Activated CD8-positive, alpha-beta memory T cell treated with anti-CD3 and anti-CD28 coated beads for 36 hours (primary cell): Measurements from ENCODE around the gene CCDC47. TPM values are rescaled to one million over a fixed set of nuclear protein-coding genes. Genes with fewer than 3 reads are reported as not detected.
"Not testable (repeated sequence)": the region's sequence is repeated elsewhere in the genome, so short reads cannot be mapped to it uniquely, and the experiment has no call there.

Source experiments
- CTCF ChIA-PET: fragments of 350-600 bp; sonication (Branson Sonifier 250); formaldehyde crosslinking; loops from one replicate; lab custom pipeline; 2021; ENCODE audit warnings: antibody characterized with exemption; lab: Charles Lee
- POLR2A ChIA-PET: fragments of 350-600 bp; sonication (Branson Sonifier 250); formaldehyde crosslinking; loops from one replicate; lab custom pipeline; 2021; ENCODE audit warnings: antibody characterized with exemption; lab: Charles Lee
- total RNA-seq, 2 experiments: library from RNA; stranded (reverse); gene quantifications; one replicate each; pipeline ENCODE4 v1.2.3, GENCODE V29; 2021

CCDC47 gene
- total RNA-seq, 2 experiments from 2014 or later: 98.4 to 98.9 TPM

DNA sequence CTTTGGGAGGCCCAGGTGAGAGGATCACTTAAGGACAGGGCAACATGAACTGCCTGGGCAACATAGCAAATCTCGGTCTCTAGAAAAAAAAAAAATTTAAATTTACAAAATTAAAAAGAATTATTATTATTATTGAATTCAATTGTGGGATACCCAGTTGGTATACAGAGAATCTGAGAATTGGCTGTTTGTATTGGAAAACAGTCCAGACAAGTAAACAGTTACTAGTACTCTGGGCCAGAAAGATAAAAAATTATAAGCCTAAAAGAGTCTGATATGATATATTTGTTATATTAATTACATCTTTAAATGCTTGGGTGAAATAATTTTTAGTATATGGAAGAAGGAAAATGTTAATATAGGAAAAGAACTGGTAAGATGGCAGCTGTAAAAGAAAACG lies 15.0 kb downstream of the CCDC47 start:
- ChIA-PET POLR2A (no interaction called here), CTCF (no interaction called here)

DNA sequence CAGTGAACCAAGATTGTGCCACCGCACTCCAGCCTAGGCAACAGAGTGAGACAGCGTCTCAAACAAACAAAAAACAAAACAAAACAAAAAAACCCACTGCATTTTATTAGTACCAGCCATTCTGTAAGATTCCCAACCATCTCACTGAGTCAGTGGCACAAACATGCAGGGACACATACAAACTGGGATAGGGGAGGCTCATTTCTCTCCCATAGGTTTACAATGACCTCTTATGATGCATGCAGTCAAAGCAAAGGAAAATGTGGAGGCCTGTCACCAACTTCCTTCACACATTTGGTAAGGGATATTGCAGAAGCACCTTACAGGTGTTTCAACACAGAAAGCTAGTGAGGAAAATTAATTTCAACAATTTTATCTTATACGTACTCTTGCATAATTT lies 19.4 kb downstream of the CCDC47 start:
- ChIA-PET CTCF (no interaction called here), POLR2A (interaction anchor here (1.0 kb wide), 1 partner anchor 50 kb away, joined by 3 read pairs; no protein-coding TSS in a partner anchor)

DNA sequence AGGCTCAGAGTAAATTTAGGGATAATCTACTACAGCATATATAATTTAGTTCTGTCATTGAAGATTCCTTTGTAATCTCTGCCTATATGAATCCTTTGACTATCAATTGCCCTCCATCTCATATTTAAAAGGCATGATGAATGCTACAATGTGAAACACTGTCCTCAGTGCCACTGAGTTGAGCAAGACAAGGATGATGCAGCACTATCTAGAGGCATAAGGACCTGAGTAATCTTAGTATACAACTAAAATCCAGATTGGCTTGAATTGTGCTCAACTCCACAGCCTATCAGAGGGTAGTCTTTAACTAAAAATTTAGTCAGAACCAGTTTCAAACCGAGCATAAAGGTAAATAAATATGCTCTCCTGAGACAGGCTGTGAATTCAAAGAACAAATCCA lies 20.2 kb downstream of the CCDC47 start:
- CTCF ChIA-PET: no interaction called here
- POLR2A ChIA-PET: interaction anchor here (1.1 kb wide), 1 partner anchor 13 kb away, joined by 4 read pairs; no protein-coding TSS in a partner anchor

DNA sequence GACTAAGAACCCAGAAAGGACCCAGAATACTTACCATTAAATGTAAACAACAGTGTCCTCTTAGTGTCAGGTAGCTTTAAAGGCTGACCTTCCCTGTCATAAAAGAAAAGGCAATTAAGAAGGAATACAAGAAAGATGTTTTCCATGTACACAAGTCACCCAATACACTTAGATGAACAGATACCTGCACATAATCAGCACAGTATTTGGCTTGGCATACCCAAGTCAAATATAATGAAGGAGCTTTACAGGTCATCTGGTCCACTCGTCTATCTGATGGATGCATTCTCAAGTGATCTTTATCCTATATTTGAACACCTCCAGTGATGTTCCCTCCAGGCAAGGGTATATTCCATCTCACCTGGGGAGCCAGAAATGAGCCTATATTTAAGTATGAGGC lies 20.7 kb downstream of the CCDC47 start:
- CTCF ChIA-PET: no interaction called here
- POLR2A ChIA-PET: interaction anchor here (0.6 to 1.1 kb wide), 2 partner anchors 13 to 89 kb away, joined by 4 to 10 read pairs; no protein-coding TSS in a partner anchor

DNA sequence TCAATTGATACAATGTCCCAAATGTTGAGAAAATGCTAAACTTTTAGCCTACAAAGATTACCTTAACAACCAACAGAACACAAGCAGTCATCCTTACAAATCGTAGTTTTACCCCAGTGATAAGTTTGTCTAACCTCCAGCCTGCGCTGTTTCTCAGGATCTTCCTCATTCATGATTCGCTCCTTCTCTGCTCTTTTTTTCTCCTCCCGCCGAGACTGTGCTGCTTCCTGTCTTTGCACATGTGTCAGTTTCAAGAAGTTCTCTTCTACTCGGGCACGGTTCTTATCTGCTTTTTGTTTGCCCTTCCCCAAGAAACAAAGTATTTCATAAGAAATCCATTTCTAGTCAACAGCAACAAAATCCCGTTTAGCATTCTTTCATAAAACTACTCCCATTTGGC lies 21.6 kb downstream of the CCDC47 start:
- CTCF ChIA-PET: no interaction called here
- POLR2A ChIA-PET: no interaction called here

DNA sequence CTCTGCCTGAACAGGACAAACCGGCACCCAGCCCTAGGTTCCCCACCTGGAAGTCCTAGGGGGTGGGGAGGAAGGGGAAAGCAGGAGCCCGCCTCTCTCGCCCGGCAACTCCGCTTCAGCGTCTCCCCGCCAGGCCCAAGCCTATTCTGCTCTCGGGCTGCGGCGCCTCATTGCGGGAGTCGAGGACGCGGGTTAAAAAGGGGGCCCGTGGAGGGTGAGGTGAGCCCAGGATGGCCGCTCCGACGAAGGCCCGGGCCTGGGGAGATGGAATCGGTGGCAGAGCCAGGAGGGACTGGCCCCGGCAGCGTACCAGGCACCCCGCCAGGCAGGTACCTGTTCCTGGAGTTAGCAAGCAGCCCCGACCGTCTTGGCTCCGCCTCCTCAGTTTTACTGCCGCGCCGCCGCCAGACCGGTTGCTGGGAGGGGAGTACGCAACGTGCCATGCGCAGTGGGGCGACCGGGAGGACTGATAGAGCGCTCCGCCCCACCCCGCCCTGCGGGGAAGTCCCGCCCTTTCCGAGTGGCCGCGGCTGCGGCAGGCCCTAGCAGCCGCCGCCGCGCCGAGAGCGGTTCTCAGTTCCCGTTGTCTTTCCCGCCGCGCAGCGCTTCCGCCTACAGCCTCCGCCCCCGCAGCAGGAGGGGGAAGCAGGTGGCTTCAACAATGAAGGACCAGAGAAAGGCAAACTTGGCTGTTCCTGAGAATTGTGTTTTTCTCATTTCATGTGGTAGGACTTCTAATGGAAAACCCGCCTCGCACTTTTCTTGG lies 31.8 kb downstream of the CCDC47 start, which contains the start of gene STRADA:
Gene STRADA, minus strand, starts transcription at position 392 of the 766 bp plus-strand sequence. CDS start 13,430 bp downstream, outside the sequence.
- ChIA-PET CTCF (interaction anchor here (1.2 to 1.4 kb wide), 2 partner anchors 31 to 44 kb away, joined by 3 to 7 read pairs; partner anchors contain the start of gene CCDC47), POLR2A (interaction anchor here (0.6 to 2.9 kb wide), 10 partner anchors 14 to 93 kb away, joined by 3 to 19 read pairs (median 6); partner anchors contain the start of genes CCDC47, DDX42 and LIMD2)

DNA sequence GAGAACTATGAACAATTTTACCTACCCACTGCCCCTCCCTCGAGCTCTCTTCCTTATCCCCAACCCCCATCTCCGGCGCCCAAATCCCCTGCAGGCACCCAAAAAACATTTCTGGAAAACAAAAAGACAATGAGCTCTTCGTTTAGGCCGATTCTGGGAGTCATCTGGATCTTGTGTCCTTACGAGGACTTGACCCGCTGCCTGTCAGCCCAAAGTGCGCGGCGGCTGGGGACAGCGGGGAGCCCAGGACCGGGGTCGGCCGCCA lies 32.3 kb downstream of the CCDC47 start:
- ChIA-PET CTCF (no interaction called here), POLR2A (interaction anchor here (1.0 to 2.9 kb wide), 4 partner anchors 19 to 40 kb away, joined by 5 to 14 read pairs (median 7); partner anchors contain the start of genes CCDC47 and DDX42)

DNA sequence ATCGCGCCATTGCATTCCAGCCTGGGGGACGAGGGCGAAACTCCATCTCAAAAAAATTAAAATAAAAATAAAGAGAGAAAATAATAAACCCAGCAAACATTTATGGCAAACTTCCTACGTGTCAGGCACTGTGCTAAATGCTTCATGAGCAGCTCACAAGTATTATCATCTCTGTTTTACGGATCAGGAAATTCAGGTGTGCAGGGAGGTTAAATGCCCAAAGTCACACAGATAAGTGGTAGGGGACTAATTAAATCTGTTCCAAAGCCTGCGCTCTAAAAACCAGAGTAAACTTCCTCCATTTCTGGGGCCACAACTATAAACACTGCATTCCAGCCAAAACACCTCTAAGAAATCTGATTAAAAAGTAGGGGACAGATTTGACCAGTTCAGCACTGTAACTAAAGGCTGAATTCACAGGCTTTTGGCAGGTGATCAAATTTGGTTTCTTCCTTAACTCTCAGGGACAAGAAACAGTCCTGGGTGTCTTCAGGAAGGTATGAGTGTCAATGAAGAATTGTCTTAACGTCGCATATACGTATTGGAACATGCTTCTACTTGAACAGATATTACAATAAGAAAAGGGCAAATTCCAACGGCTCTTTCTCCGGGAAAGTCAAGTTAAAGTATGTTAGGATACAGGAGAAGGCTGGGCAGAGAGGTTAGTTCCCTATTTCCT lies 32.8 kb downstream of the CCDC47 start:
- ChIA-PET POLR2A (interaction anchor here (1.0 to 2.9 kb wide), 5 partner anchors 12 to 39 kb away, joined by 4 to 14 read pairs (median 5); partner anchors contain the start of genes CCDC47 and DDX42), CTCF (no interaction called here)

DNA sequence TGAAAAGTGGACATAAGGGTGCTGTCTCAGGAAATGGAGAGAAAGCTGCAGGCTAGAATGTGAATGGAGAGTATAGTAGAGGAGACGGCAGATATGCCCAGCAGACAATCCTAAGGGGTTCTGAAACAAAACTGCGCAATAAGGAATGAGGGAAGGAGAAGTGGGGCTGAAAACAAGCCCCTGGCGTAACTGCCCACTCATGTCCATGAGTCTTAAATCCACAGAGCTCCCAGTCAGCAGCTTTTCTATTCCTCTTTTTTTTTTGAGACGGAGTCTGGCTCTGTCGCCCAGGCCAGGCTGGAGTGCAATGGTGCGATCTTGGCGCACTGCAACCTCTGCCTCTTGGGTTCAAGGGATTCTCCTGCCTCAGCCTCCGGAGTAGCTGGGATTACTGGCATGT lies 37.7 kb downstream of the CCDC47 start:
- CTCF ChIA-PET: interaction anchor here (1.2 kb wide), 1 partner anchor 70 kb away, joined by 3 read pairs; no protein-coding TSS in a partner anchor
- POLR2A ChIA-PET: no interaction called here

DNA sequence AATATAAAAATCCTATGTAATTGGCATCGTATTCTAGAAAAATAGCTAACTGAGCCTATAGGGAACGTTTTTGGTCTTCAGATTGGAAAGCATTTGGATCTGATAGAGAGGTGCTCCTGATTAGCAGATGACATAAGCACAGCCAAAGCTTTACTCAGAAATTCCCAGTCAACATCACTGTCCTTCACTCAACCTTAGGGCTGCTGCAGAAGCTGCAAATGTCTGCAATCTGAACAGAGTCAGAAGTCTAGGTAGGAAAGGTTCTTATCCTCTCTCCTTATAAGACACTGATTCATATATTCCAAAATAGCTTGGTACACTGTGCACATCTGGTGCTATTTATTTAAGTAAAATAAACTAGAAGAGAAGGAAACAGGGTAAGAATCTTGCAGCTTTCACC lies 51.0 kb downstream of the CCDC47 start:
- POLR2A ChIA-PET: interaction anchor here (0.6 to 1.5 kb wide), 2 partner anchors 18 to 42 kb away, joined by 5 read pairs; no protein-coding TSS in a partner anchor
- CTCF ChIA-PET: interaction anchor here (0.6 to 2.0 kb wide), 2 partner anchors 13 to 33 kb away, joined by 3 to 5 read pairs; no protein-coding TSS in a partner anchor

DNA sequence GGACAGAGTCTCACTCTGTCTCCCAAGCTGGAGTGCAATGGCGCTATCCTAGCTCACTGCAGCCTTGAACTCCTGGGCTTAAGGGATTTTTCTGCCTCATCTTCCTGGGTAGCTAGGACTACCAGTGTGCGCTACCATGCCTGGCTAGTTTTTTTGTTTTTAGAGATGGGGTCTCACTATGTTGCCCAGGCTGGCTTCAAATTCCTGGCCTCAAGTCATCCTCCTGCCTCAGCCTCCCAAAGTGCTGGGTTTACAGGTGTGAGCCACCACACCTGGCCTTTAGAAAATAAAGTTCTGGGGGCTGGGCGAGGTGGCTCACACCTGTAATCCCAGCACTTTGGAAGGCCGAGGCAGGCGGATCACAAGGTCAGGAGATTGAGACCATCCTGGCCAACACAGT lies 53.2 kb downstream of the CCDC47 start:
- CTCF ChIA-PET, POLR2A ChIA-PET: not testable (repeated sequence)

DNA sequence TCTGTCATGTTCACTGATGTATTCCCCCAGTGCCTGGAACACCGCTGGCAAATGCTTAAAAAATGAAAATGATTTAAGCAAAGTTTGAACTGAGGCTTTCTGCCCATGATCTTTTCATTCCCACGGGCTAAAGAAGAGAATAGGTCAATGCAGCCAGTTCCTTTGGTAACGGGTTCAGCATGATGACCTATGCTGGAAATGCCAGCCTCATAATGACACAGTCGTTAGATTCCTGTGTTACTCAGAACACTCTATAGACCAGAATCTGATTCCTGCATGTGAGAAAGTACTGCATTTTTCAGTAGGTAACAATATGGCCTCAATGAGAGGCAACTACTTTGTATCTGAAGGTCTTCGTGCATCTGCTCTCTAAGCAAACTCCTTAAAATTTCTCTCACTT lies 54.4 kb downstream of the CCDC47 start:
- ChIA-PET POLR2A (no interaction called here), CTCF (interaction anchor here (0.6 kb wide), 1 partner anchor 12 kb away, joined by 3 read pairs; no protein-coding TSS in a partner anchor)

DNA sequence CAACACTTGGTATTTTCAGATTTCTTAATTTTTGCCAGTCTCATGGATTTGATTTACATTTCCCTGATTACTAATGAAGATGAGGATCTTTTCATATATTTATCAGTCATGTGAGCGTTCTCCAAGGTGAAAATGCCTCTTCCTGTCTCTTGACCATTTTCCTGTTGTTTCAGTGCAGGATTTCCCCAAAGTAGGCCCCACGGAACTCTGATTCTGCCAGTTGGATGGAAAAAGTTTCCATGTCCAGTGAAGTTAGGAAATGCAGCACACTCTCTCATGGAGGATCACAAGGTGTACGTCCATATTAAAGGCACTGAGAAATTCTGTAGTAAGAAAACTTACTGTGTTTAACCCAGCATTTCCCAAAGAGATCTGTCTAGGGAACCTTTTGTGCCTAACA lies 57.0 kb downstream of the CCDC47 start:
- POLR2A ChIA-PET: interaction anchor here (0.7 kb wide), 1 partner anchor 123 kb away, joined by 3 read pairs; no protein-coding TSS in a partner anchor
- CTCF ChIA-PET: interaction anchor here (0.7 kb wide), 1 partner anchor 163 kb away, joined by 4 read pairs; no protein-coding TSS in a partner anchor

DNA sequence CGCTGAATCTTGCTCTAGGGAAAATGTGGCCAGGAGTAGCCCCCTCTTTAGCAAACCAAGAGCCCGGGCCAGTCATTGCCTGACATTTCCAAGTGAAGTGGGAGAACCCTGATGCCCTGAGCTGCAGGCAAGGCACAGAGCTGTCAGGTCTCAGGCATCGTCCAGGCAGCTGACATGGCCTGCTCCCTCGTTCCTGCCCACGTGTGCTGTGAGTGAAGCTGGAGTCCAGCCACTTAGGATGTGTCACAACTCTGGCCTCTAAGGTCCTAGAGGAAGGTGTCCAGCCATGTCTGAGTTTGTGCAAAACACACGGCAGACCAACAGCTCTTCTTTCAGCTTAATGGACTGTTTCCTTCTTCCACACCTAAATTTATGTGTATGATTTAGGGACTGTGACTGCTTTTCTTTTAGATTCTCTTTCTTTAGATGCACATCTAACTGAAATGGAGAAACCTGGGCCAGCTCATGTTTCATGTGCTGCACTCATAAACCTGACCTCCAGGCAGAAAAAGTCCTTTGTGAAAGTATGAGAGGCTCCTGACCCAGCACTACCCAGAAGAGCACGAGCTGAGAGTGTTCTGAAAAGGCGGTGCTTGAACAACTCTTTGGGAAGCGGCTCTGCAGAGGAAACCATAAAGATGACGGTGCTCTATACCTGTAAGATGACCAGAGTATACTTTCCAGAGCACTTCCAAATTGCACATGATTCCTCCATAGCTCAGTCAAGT lies 58.7 kb downstream of the CCDC47 start:
- ChIA-PET CTCF (no interaction called here), POLR2A (interaction anchor here (0.7 kb wide), 1 partner anchor 81 kb away, joined by 4 read pairs; no protein-coding TSS in a partner anchor)

DNA sequence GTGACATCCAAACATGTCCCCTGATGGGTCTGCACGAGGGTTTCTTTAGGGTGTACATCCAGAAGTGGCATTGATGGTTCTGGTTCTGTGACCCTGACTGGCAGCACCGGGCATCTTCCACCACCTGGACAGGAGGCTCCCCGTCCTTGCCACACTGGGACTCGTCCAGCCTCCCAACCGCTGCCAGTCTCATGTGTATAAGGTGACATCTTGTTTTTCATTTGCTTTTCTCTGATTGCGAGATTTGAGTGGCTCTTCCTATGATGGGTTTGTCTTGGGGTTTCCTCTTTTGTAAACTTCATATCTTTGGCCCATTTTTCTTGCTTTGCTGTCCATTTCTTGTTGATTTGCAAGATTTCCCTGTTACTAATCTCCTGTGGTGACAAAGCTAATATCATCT lies 64.3 kb downstream of the CCDC47 start:
- POLR2A ChIA-PET: interaction anchor here (0.6 to 1.8 kb wide), 3 partner anchors 8 to 17 kb away, joined by 3 to 11 read pairs (median 7); no protein-coding TSS in a partner anchor
- CTCF ChIA-PET: interaction anchor here (1.1 to 2.7 kb wide), 4 partner anchors 12 to 17 kb away, joined by 4 to 21 read pairs (median 6); no protein-coding TSS in a partner anchor

DNA sequence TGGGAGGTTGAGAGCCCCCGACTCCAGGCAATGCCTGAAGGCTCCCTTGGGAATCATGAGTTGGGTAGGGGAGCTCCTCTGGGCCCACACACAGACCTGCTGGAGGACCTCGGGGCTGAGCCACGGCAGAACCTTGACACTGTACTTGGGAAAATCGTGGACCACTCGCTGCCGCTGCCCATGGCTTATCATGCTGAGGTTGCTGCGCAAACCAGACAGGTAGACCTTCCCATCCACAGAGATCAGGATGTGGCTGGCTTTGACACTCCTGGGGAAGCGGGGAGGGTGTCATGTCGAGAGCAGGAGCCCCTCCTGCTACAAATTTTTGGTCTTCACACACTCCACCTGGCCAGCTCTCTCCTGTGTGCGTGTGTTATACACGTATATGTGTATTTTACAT lies 66.2 kb downstream of the CCDC47 start:
- ChIA-PET CTCF (interaction anchor here (0.6 kb wide), 1 partner anchor 12 kb away, joined by 3 read pairs; no protein-coding TSS in a partner anchor), POLR2A (interaction anchor here (0.6 to 1.4 kb wide), 3 partner anchors 9 to 84 kb away, joined by 3 to 4 read pairs (median 4); no protein-coding TSS in a partner anchor)

DNA sequence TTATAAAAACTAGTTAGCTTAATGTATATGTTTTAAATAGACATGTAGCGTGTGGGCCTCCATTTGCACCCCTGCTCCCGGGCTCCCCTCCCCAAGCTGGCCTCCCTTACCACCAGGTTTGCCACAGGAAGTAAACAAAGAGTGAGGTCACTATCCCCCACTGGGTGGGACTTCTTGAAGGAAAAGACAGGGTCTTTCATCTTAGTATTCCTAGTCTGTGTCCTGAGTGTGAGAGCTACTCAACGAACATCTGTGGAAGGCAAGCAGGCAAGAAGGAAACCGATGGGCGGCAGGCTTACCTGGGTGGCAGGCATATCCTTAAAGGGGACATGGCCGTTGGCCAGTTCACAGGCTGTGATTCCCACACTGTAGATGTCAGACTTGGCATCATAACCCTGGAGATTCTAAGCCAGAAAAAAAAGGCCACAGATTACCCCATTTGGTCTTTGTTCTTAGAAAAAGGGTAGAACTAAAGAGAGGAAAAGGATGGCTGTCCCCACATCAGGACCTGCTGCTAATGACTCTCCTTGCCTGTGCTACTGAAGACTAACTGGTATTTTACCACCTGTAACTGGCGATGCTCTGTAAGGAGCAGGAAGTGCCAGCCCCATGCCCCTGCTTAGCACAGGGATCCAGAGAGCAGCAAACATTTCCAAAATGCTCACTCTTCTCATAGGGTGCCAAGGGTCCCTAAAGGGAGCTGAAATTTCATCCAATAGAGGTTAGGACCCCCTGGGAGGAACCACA lies 66.9 kb downstream of the CCDC47 start:
- POLR2A ChIA-PET: interaction anchor here (0.9 to 1.4 kb wide), 3 partner anchors 8 to 34 kb away, joined by 3 to 5 read pairs (median 4); no protein-coding TSS in a partner anchor
- CTCF ChIA-PET: interaction anchor here (0.6 to 1.2 kb wide), 2 partner anchors 9 to 13 kb away, joined by 3 to 4 read pairs; no protein-coding TSS in a partner anchor
